Erythroblast (primary cell): ENCODE measurements around the gene ARHGAP21.

Experiments used
- DNase-seq, 2 experiments: peaks; one replicate each; lab custom pipeline; 2025; lab: John Stamatoyannopoulos, UW
- GATA1 ChIP-seq: IDR thresholded peaks from 2 replicates; pipeline ENCODE4 v1.6.1; 2011; ENCODE audit warnings: low read depth, mild to moderate bottlenecking, control low read depth, low read length, moderate library complexity
- POLR2A ChIP-seq: IDR thresholded peaks from 2 replicates; pipeline ENCODE4 v1.6.1; 2011; ENCODE audit warnings: mild to moderate bottlenecking, low read length

The ARHGAP21 gene

DNA sequence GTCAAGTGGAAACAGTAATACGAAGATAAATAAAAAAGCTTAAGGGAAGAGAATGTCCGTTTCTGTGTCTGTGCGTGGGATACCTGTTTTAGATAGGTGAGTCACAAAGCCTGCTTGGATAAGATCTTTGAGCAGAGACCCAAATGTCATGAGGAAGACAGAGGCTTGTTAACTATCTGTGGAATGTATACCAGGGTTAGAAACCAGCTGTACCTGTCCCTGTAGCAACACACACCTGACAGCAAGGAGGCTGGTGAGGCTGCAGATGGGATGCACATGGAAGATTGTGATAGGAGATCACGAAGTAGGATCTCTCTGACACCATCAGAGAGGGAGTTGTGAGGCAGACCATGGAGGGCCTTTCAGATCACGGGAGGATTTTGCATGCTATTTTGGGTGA is 105.3 kb downstream of the ARHGAP21 start:
- TF ChIP-seq POLR2A: no peak

GRCh38 chr10:24617771-24618396 is 105.8 kb downstream of the ARHGAP21 start:
- TF ChIP-seq POLR2A (no peak), GATA1 (no peak)

More for the DNA sequence above, 105.3 kb downstream of the ARHGAP21 start:
- DNase-seq: no peak

DNA sequence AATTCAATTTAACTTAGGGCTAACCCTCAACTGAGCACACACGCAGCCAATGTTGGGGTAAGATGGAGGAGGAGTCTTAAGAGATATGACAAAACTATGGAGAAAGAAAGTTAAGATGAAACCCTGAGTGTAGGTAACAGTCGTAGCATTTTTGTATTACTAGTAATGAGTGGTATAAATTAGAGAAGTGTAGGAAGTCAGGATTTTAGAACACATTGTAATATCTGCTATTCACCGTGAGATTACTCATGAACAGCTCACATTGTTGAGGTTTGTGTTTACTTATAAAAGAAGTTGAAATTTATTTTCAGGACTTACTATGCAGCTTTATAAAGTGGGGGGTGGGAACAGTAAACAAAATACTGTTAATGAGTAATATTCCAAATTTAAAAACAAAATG is 107.2 kb downstream of the ARHGAP21 start:
- DNase-seq: peak in 1 of 2 experiments; percentile 26
- TF ChIP-seq POLR2A (no peak), GATA1 (no peak)

More at GRCh38 chr10:24617771-24618396, 105.8 kb downstream of the ARHGAP21 start:
- peak; percentile 74 to 83 for DNase-seq

DNA sequence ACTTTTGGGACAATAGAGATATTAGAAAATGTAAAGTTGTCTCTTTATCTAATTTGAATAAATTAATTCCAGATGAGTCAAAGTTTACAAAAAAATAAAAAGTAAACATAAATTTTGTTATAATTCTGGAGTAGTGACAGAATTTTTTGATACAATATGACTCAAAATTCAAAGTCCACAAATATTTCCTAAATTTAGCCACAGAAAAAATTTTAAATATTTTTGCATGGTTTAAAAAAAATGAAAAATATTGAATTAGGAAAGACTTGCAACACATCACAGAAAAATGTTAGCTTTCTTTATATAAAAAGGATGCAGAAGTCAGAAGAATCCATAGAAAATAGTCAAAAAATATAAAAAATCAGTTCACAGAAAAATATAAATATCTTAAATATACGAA is 117.7 kb downstream of the ARHGAP21 start:
- TF ChIP-seq POLR2A (no peak), GATA1 (no peak)
- no peak for DNase-seq

DNA sequence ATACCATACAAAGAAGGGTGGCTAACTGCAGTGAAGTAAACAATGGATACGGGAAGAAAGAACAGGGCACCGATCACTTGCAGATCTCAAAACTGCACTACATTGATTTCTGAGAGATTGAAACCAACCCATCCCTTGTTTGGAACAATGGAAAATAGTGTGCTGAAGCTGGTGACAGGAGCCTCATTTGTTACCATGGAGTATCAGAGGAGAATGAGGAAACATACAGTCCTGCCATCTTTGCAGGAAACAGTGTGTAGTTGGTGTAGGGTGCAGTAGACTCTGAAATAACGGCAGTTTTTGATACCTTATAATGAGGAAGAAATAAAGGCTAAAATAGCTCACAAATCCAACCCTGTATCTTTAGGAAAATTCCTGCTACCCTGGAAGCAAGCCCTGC is 118.5 kb downstream of the ARHGAP21 start:
- DNase-seq: no peak
- TF ChIP-seq GATA1 (no peak), POLR2A (no peak)

DNA sequence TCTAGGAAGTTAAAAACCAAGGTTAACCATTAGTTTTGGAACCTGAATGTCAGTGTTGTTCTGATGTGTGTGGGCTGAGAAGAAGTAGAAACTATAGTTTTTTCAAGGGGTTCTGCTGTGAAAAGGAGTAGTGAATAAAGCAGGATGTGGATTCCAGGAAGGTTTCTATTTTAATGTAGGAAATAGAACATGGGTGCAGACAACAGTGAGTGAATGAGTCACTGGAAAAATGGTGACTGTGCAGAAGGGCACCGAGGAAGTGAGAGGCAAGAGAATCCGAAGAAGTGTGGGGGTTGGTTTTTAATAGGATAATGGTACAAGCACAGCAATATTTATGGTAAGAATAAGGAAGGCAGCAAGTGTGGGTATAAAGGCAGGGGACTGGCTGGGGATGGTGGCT is 120.4 kb downstream of the ARHGAP21 start:
- TF ChIP-seq GATA1 (no peak), POLR2A (no peak)
- DNase-seq: no peak

- TF ChIP-seq POLR2A (no peak), GATA1 (no peak)
- no peak for DNase-seq
Observed at GRCh38 chr10:24597961-24598360, 125.7 kb downstream of the ARHGAP21 start.

DNA sequence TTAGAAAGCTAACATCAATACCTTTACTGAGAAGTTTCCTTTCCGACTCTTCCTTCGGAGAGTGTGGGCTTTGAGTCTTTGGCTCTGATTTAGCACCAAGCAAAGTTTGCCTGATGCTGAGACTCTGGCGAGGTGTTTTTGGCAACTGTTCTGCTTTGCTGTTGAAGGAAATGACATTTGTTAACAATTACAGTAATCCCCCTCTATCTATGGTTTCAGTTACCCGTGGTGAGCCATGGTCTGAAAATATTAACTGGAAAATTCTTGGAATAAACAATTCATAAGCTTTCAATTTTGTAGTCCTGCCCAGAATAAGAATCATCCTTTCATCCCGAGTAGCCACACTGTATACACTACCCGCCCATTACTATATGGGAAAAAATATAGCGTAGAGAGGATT is 126.3 kb downstream of the ARHGAP21 start:
- no peak for DNase-seq
- no peak for TF ChIP-seq GATA1
- TF ChIP-seq POLR2A: no peak

DNA sequence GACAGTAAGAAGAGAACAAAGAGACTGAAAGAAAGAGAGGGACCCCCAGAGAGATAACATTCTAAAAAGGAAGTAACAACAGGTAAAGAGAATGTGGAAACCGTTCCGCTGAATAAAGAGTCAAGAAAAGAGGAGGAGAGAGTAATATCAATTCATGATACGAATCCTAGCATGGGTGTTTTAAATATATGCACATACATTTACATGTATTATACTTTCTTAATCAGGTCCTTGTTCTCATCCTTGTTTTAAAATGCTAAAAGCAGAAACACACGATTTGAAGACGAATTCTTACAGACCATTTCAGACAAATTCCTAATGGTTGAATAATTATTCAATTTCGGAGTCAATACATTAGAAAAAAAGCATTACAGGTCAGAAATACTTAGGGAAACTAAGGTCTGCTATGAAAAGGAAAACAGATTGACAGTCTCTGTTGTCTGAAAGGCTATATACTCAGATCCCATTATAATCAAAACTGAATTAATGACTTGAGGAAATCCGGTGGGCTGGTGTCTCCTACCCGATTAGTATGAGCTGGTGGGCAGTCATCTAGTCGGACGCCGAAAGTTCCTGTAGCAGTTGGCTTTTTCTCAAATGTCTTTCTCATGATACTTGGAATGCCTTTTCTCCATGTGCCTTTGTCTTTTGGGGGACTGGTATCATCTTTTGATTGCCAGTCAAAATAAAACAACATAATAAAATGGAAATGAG is 127.3 kb downstream of the ARHGAP21 start:
- no peak for DNase-seq
- TF ChIP-seq GATA1: no peak
- TF ChIP-seq POLR2A: no peak

- TF ChIP-seq GATA1 (no peak), POLR2A (no peak)
- DNase-seq: no peak
Observed at GRCh38 chr10:24590697-24591457, 132.8 kb downstream of the ARHGAP21 start.

DNA sequence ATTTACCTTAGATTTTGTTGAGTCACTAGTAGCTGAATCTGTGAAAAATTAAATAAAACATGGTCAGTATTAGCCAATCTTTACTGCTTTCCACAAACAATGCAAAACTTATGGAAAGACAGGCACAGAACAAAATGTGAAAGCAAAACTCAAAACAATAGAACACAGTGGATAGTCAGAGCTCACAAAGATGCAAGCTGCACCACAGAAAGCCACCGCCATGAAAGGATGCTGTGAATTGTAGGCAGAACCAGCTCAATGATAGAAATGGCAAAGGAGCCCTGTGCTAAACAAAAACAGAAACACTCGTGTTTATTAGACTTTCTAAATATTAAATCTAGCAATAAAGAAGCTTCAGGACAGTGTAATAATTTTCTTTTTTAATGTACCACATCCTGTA is 134.4 kb downstream of the ARHGAP21 start:
- TF ChIP-seq GATA1 (no peak), POLR2A (no peak)
- no peak for DNase-seq

- TF ChIP-seq POLR2A (no peak), GATA1 (no peak)
- DNase-seq: no peak
Observed at GRCh38 chr10:24579906-24580305, 143.8 kb downstream of the ARHGAP21 start.

GRCh38 chr10:24579448-24579847 is 144.2 kb downstream of the ARHGAP21 start:
- DNase-seq: no peak
- no peak for TF ChIP-seq POLR2A
- TF ChIP-seq GATA1: no peak

DNA sequence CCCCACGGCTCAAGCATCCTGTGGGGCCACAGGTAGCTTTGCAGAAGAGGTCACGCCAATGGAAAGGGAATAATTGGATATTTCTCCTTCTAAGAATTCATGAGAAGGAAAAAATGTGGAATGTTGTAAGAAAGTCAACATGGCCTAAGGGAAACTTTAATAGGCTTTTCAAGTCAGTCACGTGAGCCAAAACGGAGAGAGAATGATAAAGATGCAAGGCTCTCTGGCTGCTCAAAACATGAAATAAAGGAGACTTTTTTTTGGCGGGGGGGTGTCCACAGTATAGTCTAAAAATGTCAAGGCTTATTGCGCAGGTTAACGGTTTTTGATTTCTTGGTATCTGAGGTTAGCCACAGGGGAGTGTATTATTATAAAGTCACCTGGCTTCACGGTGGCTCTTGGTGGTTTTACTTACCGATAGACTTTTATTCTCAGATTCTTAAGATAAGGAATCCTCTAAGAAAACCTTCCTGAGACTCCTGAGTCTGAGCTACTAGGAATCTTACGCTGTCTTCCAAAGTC is 148.1 kb downstream of the ARHGAP21 start:
- DNase-seq: no peak
- TF ChIP-seq GATA1: no peak
- no peak for TF ChIP-seq POLR2A
